ENCODE measurements around the gene NDC80.
"Not testable (repeated sequence)": the region's sequence is repeated elsewhere in the genome, so short reads cannot be mapped to it uniquely, and the experiment has no call there.

Gene NDC80

GRCh38 chr18:2571200-2572170, at the start of gene NDC80, which contains the start of gene METTL4:
NDC80 (plus strand) TSS chr18:2571557; CDS start chr18:2572986, 1,429 bp downstream.
METTL4 (minus strand) TSS chr18:2571505; CDS start chr18:2567216, 4,289 bp downstream.
- DNase-seq: peak; percentile 35

GRCh38 chr18:2522112-2522511, 49.2 kb upstream of the NDC80 start:
- no peak for DNase-seq

- not testable (repeated sequence) for DNase-seq
These were observed 46.6 kb upstream of the NDC80 start for GRCh38 chr18:2524794-2525198.

DNA sequence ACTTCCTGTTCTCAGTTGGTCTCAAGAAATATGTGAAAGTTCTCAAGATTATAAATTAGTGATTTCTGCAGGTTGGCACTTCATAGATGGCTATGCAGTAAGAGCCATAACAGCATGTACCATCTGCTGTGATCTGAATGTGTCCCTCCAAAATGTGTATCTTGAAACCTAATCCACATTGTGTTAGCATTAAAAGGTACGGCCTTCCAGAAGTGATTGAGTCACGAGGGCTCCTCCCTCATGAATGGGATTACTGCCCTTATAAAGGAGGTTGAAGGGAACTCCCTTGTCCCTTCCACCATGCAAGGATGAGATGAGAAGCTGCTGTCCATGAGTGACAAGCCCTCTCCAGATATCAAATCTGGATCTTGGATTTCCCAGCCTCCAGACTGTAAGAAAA, 45.0 kb upstream of the NDC80 start:
- DNase-seq: no peak

DNA sequence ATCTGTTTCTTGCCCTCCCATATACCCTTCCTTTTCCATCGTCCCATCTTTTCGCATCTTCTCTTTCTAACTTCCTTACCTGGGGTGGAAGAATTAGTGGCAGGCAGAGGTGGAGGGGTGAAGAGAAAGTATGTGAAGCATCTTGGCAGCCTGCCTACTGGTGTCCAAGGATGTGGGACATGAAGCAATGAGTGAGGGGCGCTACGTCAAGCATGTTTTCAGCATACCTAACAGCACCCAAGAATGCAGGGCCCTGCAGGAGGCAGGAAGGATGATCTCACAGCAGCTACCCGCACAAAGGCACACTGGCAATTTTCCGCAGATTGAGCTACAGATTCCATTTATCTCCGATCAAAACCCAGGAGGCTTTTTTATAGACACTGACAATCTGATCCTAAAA, 42.2 kb upstream of the NDC80 start:
- no peak for DNase-seq

DNA sequence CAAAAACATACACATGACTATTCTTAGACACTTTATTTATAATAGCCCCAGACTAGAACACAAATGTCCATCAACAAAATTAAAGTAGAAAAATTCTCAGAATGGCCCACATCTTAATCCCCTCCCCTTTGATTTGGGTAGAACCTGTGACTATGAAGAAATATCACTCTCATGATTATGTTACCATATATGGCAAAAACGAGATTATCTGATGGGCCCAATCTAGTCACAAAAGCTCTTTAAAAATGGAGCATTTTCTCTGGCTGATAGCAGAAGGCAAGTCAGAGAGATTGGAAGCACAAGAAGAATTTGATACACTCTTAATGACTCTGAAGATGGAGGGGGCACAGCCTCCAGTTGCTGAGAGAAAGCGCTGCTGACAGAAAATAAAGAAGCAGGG, 39.6 kb upstream of the NDC80 start:
- DNase-seq: no peak

GRCh38 chr18:2532797-2533196, 38.6 kb upstream of the NDC80 start:
- DNase-seq: no peak

DNA sequence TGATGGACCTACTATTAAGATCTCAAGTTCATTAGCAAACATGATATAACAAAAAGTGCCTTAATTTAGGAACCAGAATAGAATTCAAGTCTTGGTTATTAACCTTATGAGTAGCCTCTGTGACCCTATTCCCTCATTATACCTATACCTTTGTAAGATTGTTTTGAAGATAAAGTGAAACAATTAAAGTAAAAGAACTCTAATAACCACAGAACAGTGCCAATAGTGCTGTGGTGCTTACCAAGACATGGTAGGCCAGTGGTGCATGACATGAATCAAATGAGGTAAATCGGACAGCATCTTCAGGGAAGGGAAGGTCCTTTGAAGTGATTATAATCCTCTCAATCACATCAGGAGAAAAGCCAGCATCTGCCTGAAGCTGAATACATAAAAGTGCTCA, 36.5 kb upstream of the NDC80 start:
- no peak for DNase-seq

- DNase-seq: no peak
These were observed 35.9 kb upstream of the NDC80 start for GRCh38 chr18:2535419-2535910.

- no peak for DNase-seq
These were observed 35.3 kb upstream of the NDC80 start for GRCh38 chr18:2536063-2536462.

- DNase-seq: no peak
These were observed 34.9 kb upstream of the NDC80 start for GRCh38 chr18:2536493-2536892.

DNA sequence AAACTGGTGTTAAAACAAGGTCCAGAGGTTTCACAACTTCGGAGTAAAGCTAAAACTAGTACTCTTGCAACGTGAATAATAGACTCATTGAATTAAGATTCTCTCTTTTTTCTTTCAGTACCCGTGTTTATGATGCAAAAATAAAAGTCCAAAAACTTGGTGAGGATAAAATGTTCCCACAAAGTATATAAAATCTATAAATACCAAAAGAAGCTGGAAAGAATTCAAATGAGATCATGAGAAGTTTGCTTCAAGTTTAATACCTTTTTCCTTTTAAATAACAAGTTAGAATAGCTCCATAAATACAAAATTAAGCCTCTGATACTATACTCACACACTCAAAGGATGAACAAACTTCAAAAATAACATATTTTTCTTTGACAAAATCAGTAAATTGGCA, 34.1 kb upstream of the NDC80 start:
- no peak for DNase-seq

DNA sequence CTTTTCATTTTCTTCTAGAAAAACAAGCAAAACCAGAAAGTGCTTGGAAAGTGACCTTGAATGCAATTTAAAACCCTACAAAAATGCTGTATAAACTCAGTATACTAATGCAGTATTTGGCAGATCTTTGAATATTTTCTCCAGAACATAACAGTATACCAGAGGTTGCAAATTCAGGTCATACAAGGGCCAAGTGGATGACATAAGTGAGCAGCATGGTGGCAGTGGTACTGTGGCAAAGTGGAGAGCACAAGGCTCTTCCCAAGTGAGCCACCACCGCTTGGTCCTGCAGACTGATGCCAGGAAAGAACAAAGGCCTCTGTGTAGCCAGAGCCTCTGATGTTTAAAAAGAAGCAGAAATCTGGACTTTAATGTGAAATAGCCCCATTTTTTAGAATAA, 33.1 kb upstream of the NDC80 start:
- no peak for DNase-seq

GRCh38 chr18:2538844-2539243, 32.5 kb upstream of the NDC80 start:
- no peak for DNase-seq

DNA sequence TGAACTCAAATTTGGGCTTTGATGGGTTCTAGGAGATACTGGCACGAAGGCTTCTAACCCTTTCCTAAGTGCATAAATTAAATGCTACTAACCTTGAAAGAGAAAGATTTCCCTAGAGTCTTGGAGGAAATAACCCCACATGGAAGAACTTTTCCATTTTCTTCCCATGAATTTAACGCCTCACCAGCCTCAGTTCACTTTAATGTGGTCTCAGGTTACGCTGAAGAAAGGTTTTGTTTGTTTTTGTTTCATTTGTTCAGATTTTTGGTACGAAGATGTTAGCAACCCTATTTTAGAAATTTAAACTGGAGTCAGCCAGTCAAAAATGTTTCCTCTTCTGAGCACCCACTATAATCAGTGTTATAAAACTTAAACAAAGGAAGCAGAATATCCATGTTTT, 30.8 kb upstream of the NDC80 start:
- no peak for DNase-seq

GRCh38 chr18:2541925-2542563, 29.3 kb upstream of the NDC80 start:
- not testable (repeated sequence) for DNase-seq

DNA sequence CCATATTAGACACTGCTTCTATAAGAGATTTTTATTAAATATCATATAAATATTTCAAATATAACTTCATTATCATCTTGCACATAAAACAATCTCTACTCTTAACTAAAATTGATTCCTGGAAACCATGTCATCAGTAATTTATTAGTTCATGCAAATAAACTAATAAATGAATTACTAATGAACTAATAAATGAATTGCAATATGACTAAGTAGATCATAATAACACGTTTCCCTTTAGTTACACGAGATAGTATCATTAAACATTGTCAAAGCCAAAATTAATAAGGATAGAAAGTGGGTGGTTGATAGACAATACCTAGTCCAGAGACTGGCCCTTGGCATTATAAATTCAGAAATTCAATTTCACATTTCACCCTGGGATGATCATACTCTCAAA, 26.2 kb upstream of the NDC80 start:
- no peak for DNase-seq

- DNase-seq: no peak
These were observed 23.8 kb upstream of the NDC80 start for GRCh38 chr18:2547477-2548087.

- no peak for DNase-seq
These were observed 21.9 kb upstream of the NDC80 start for GRCh38 chr18:2549462-2549861.

GRCh38 chr18:2551425-2551824, 19.9 kb upstream of the NDC80 start:
- DNase-seq: no peak

GRCh38 chr18:2554696-2555095, 16.7 kb upstream of the NDC80 start:
- DNase-seq: no peak

DNA sequence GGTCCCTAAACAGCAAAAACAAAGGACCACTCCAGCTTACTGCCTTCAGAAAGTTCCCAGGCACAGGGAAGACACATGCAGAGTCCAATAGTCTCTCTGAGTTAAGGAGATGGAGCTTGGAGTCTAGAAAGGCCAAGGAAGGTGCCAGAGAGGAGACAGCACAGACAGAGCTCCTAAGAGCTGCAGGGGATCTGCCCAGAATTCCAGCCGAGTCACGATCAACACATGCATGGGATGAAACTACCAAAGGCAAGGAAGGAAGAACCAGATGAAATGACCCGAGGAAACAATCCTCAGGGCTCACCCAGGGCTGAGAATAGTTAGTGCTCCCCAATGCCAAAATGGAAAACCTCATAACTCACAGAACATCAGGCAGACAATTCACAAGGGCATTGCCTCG, 15.5 kb upstream of the NDC80 start:
- DNase-seq: no peak

DNA sequence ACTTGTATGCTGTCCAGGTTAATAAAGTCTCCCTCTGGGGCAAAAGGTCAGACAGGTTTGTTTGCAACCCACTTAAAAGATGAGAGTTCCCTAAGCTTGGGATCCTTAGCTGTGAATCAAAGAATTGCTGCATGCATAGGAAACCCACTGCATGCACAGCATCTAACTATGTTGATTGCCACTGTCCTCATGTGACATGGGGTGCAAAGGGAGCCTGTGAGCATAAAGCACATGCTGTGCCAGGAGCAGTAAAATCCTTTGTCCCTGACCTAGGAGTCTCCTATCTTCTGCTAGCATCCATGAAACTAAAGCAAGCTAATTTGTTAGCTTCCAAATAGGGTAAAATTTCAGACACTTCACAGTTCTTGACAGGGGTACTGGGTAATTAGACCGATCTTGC, 13.8 kb upstream of the NDC80 start:
- DNase-seq: no peak

DNA sequence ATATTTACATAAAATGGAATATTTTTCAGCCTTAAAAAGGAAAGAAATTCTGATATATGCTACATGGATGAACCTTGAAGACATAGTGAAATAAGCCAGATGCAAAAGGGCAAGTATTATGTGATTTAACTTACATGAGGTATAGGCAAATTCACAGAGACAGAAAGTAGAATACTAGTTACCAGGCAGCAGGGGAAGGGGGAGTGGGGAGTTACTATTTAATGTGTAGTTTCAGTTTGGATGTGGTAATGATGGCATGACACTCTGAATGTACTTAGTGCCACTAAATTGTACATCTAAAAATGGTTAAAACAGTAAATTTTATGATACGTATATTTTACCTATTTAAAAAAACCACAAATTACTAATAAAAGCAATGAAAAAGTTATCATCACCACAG, 12.1 kb upstream of the NDC80 start:
- no peak for DNase-seq
